WTC11 (cell line): ENCODE measurements around the gene SLC26A2.

Experiments used
- CTCF ChIP-seq: fragments of 200-600 bp; IDR thresholded peaks from 2 replicates; pipeline ENCODE4 v1.8.0; 2022; ENCODE audit warnings: antibody characterized with exemption
- ZNF138 ChIP-seq: sonication (generic); formaldehyde crosslinking; conservative IDR thresholded peaks from 2 replicates; pipeline ENCODE4 v1.8.1; 2022; ENCODE audit warnings: mild to moderate bottlenecking, moderate library complexity, missing genetic modification reagents
- ZNF532 ChIP-seq: fragments of 250-450 bp; sonication (Bioruptor Pico); IDR thresholded peaks from 2 replicates; pipeline ENCODE4 v1.9.0; 2021; ENCODE audit warnings: mild to moderate bottlenecking, borderline replicate concordance

- no peak for TF ChIP-seq CTCF
- TF ChIP-seq ZNF138 (CRISPR knock-in tag) = no peak
- TF ChIP-seq ZNF532 (CRISPR knock-in tag) = no peak
Measured at GRCh38 chr5:149959406-149960236, 937 bp upstream of the SLC26A2 start.
